ENCODE results near the gene MTPN. TPM values are rescaled to one million over a fixed set of nuclear protein-coding genes. Genes with fewer than 3 reads are reported as not detected.

Gene MTPN, protein sequence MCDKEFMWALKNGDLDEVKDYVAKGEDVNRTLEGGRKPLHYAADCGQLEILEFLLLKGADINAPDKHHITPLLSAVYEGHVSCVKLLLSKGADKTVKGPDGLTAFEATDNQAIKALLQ
- total RNA-seq = 100 to 1,000 TPM; 144 TPM

DNA sequence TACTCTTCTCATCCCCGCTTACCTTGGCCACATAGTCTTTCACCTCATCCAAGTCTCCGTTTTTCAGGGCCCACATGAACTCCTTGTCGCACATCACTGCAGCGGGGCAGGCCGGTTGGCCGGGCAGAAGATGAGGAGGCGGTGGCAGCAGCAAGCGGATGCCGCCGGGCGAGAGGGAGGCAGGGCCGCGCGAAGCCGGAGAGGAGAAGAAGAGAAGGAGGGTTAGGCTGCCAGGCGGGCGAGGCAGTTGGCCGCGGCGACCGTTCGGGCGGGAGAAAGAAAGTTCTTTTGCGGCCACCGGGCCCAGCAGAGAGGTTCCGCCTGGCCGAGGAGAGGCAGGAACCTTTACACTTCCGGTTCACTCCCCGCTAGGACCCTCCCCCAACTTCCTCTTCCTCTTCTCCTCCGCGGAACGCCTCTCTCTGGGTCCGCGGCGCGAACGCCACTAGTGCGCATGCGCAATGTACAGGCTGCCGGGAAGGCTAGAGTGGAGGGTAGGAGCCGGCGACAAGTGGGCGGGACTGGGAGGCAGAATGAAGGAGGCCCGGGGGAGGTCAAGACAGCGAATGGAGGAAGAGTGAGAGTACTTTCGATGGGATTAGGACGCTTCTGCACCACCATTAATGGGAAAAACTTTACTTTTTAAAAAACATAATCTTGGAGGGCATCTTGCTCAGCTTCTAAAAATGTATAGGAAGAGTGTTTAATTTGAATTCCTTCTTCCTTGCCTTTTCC lies at the start of gene MTPN:
MTPN (minus strand) TSS at position 353 of the 735 bp plus-strand sequence; CDS start at position 94, 259 bp downstream.
- CTCF ChIA-PET = no interaction called here

DNA sequence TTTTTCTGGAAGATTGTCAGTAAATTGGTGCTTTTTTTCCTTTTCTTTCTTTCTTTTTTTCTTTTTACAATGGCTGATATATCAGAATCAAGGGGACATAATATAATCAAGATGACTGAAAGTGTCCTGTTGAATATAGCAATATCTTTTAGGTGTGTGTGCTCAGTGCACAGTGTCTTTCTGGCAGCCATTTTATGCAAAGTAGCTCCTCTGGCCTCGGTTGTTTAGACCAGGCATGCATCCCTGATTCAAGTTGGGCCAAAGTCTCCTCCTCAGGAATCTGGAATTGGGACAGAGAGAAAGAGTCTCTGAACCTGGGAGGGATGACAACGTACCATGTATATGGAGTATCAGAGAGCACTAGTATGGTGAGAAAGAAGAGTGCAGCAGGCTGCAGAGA lies 49.0 kb upstream of the MTPN start:
- ChIA-PET POLR2A (no interaction called here), CTCF (interaction anchor here (0.5 to 1.7 kb wide), 2 partner anchors 93 to 225 kb away, joined by 3 to 4 read pairs; no protein-coding TSS in a partner anchor)

More for the DNA sequence above, at the start of gene MTPN:
- POLR2A ChIA-PET = no interaction called here

DNA sequence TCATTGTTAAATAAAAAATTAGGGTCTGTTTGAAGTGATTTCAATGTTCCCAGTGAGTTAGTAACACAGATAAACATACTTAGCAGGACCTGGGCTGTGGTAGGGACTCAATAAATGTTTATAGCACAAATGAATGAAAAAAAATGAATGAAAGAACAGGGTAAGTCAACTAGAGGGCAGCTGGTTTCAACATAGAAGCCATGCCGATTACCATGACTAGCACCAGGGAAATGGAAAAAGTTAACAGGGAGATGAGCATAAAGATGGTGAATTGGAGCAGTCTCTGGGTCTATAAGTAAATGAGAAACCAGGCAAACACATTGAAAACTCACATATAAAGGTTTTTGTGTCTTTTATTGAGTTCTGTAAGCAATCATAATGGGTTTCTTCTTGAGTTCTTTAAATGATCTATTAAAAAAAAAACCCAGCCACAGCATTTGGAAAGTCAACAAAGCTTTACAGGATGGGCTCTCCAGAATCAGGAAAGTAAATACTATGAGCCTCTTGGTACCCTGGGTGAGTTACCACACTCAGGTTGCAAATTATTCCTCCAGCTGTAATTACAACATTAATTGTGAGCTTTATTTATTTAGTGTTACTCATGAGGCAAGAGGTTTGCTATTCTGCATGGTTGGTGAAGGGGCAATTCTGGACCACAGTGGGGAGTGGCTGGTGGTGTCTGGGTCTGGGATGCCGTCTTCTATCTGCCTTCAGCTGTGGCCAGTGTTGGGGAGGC lies 46.1 kb upstream of the MTPN start:
- CTCF ChIA-PET = interaction anchor here (0.6 kb wide), 1 partner anchor 416 kb away, joined by 3 read pairs; no protein-coding TSS in a partner anchor
- POLR2A ChIA-PET = no interaction called here

DNA sequence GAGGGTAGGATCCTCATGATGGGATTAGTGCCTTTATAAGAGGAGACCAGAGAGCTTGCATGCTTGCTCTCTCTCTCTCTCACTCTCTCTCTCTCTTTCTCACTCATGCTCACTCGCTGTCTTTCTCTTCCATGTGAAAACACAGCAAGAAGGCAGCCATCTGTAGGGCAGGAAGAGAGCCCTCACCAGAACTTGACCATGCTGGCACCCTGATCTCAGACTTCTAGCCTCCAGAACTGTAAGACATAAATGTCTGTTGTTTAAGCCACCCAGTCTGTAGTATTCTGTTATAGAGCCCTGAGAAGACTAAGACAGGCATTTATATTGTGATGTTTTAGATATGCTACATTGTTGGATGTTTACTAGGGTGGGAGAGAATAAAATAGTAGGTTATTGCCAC lies 43.4 kb upstream of the MTPN start:
- ChIA-PET POLR2A (no interaction called here), CTCF (no interaction called here)

DNA sequence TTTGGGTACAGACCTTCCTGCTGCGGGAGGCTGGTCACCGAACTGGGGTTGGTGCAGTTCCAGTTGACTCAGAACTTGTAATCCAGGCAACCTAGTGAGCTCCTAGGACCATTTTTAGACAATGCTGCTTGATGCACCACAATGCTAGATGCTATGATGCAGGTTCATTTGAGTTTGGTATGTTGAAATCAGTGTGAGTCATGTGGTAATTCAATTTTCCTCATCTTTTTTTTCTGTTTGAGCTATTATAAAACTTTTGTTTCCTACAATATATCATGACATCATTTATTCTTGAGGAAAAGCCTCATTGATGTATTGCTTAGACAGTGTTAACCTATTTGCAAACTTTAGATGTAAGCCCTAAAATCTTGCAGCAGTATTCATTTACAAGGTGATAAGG lies 40.9 kb upstream of the MTPN start:
- POLR2A ChIA-PET = no interaction called here
- CTCF ChIA-PET = no interaction called here

DNA sequence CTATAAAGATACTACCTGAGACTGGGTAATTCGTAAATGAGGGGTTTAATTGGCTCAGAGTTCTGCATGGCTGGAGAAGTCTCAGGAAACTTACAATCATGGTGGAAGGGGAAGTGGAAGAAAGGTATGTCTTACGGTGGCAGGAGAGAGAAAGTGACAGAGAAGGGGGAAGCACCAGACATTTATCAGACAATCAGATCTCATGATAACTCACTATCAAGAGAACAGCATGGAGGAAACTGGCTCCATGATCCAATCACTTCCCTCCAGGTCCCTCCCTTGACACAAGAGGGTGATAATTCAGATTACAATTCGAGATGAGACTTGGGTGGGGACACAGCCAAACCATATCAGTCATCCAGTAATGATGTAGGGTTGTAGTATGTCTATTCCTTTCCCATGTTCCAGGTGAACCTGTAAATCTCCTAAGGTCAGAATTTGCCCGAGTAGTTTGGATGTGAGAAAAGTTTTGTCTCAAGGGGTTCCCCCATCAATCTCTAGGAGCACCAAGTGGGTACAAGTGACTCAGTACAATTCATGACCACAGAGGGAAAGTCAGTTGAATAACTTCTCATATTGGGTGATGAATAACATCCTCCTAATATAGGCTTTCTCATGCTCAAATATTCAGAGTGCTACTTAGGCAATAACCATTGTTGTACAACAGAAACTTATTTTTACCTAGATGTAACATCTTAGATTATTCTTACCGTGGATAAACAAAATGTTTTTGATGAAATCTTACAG lies 39.7 kb upstream of the MTPN start:
- CTCF ChIA-PET = no interaction called here
- POLR2A ChIA-PET = no interaction called here

DNA sequence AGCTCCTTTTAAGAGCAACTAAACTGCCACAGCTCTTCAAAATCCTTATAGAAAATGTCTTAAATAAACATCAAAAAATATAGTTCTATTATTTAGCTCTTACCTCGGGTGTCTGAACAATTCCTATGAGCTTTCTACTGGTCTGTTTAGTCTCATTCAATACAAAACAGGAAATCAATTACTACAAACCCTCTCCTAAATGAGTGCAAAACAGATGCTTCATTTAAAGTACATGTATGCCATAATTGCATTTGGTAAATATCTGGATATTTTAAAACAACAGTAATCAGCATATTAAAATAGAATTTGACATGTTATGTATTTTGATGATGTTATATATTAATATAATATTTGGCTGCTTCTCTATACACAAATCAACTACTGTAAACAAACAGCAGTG lies 38.5 kb upstream of the MTPN start:
- CTCF ChIA-PET = interaction anchor here (0.7 kb wide), 1 partner anchor 214 kb away, joined by 3 read pairs; no protein-coding TSS in a partner anchor
- POLR2A ChIA-PET = no interaction called here

DNA sequence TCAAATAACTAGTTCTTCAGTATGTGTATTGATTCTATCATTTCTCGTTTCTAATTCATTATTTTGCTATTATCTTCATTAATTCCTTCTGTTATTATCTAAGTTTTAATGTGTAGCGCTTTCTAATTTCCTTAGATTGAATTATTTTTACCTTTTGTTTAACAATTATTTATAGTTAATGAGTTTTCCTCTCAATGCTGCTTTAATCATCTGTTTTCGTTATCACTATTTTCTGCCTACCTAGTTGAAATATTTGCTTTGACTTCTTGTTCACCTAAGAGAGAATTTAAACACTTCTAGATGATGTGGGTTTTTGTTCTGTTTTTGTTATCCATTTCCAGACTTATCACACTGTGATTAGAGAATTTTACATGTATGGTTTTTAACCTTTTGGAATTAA lies 37.5 kb upstream of the MTPN start:
- ChIA-PET CTCF (no interaction called here), POLR2A (no interaction called here)

DNA sequence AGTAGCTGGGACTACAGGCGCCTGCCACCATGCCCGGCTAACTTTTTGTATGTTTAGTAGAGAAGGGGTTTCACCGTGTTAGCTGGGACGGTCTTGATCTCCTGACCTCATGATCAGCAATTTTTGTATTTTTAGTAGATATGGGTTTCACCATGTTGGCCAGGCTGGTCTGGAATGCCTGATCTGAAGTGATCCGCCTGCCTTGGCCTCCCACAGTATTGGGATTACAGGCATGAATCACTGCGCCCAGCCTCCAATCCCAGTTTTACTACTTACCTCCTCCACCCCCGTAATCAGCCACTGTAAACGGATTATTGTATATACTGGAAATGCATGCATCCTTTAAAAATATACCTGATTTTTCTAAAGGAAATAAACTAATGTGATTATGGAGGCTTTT lies 35.1 kb upstream of the MTPN start:
- POLR2A ChIA-PET = no interaction called here
- CTCF ChIA-PET = no interaction called here

DNA sequence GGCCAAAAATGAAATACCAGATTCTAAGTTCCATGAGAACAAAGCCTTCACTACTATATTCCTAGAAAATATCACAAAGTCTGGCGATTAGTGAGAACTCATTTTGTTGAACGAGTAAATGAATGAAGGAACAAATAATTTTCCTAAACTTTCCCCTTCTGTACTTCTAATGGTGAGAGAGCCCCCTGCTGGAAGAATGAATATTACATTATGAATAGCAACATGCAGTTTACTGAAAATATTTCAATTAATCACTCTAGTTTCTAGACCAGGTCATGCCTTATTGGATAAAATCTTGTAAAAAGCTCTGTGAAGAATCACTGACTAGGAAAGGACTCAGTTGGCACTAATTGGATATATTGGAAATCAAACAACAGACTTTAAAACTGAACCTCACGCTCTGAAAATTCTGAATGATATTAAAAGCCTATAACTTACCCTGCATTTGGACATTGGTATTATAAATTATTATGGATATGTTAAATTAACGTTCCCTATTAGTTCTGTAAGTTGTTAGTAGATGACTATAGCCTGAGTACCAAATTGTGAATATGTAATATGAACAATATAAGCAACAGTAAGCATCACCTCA lies 32.4 kb upstream of the MTPN start:
- CTCF ChIA-PET = interaction anchor here (1.1 kb wide), 1 partner anchor 57 kb away, joined by 3 read pairs; no protein-coding TSS in a partner anchor
- POLR2A ChIA-PET = no interaction called here

DNA sequence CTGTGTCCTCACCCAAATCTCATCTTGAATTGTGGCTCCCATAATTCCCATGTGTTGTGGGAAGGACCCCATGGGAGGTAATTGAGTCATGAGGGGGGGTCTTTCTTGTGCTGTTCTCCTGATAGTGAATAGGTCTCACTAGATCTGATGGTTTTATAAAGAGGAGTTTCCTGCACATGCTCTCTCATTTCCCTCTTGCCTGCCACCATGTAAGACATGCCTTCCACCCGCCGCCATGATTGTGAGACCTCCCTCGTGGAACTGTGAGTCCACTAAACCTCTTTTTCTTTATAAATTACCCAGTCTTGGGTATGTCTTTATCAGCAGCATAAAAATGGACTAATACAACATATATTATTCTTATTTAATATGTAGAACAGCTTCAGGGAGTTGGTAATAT lies 29.0 kb upstream of the MTPN start:
- ChIA-PET CTCF (no interaction called here), POLR2A (no interaction called here)

DNA sequence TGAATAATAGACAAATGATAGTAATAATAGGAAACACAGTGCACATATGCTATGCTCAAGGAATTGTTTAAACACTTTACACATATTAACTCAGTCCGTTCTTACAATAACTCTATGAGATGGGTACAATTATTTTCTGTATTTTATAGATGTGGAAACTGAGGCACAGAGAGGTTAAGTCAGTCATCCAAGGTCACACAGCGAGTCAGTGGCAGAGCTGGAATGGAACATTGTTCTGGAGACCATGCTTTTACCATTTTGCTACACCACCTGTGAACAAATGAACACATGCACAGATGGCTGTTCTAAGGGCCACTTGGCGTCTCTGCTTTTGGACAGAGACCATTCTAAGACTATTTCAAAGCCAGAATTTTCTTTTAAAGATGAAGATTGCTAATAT lies 26.9 kb upstream of the MTPN start:
- CTCF ChIA-PET = no interaction called here
- POLR2A ChIA-PET = no interaction called here

DNA sequence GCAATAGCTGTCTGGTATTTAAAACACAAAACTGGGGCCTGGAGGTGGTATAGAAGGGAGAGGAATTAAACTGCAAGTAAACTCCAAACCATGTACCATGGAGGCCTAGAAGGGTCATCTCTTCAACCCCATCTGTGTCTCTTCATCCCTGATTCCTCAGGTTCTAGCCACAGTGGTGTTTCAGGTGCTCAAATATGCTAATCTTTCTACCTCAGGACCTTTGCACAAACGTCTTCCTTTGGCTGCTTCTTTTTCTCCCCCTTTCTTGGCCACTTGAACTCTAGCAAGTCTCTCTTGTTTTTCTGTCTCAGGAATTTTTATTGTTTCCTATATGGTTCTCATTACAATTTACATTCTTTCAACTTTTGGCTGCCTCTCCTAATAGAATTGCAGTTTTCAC lies 25.6 kb upstream of the MTPN start:
- ChIA-PET POLR2A (no interaction called here), CTCF (no interaction called here)

DNA sequence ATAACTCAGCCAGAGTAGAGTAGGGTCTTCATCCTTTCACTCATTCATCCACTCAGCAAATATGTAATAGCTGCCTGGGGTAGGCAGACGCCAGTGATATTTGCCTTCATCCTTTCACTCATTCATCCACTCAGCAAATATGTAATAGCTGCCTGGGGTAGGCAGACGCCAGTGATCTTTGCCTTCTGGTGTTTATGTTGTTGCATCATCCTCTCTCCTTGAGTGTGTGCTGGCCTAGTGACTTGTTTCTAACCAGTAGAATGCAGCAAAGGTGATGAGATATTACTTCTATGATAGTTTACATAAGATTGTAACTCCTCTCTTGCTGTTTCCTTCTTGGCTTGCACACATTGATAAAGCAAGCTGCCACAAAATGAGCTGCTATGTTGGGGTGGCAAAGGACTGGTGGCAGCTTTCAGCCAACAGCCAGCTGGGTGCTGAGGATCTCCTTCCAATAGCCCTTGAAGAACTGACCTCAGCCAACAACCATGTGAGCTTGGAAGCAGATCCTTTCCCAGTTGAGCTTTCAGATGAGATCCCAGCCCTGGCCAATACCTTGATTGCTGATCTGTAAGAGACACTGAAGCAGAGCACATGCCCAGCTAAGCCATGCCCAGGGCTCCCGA lies 23.2 kb upstream of the MTPN start:
- ChIA-PET POLR2A (no interaction called here), CTCF (interaction anchor here (1.1 to 1.3 kb wide), 2 partner anchors 29 to 200 kb away, joined by 3 read pairs; no protein-coding TSS in a partner anchor)

DNA sequence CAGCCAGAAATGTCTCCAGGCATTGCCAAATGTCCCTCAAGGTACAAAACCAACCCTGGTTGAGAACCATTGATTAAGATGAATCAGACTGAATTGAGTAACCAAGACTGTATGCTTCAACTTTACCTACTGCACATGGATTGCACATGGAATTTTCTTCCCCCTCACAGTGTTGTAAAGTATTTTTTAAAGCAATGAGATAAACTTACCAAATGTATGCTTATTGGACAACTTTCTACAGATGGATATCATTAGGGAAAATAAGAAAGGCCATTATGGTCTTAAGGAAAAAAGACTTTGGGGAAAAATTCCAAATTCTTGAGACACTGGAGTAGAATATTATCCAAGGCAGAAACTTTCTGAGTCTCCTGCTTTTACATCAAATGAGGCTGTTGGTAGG lies 20.9 kb upstream of the MTPN start:
- CTCF ChIA-PET = no interaction called here

DNA sequence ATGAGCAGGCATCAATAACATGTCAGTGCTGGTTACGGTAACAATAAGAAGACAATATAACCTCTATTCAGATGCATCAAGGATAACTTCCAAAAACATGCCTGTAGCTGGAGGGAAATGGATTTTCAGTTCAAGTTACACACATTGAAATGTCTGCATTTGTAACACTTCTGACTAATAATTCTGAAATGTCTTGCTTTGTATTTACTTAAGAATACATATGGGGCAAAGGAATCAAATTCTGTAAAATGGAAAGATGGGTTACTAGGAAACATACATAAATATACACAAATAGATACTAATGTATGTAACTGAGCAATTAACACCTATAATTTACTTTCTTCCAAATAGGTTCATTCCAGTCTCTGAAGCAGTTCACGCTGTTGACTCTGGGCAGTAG lies 18.6 kb upstream of the MTPN start:
- ChIA-PET POLR2A (interaction anchor here (0.6 kb wide), 1 partner anchor 73 kb away, joined by 3 read pairs; no protein-coding TSS in a partner anchor), CTCF (no interaction called here)

More for the DNA sequence above, 20.9 kb upstream of the MTPN start:
- POLR2A ChIA-PET = no interaction called here

DNA sequence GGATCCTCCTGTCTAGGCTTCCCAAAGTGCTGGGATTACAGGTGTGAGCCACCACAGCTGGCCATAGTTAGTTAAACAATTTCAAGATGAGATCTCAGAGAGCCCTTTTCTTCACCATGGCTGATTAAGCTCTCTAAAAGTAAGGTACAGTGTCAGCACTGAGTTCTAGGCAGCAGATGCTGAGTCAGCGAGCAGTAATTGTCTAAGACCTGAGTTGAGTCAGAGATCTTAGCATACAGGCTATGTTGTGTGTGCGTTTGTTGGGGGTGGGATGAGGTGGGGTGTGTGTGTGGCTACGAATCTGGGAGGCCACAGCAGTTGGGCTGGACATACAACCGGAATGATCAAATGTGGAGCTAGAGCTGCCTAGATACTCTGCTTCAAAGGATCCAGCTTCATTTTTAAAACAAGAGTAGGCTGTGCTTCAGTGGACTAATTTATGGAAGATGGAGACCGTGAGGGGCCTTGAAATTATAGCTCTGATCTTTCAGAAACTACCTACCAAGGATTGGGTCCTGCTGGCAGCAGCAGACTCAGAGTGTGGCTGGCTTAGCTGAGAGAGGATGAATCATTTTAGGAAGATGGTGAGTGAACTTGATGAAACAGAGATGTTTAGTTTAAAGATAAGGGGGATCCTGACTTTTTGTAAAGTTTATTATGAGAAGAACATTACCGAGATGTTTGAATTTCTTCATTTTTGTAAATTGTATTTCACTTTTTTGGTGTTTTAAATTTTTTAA lies 17.5 kb upstream of the MTPN start:
- ChIA-PET CTCF (interaction anchor here (0.7 to 1.6 kb wide), 2 partner anchors 36 to 194 kb away, joined by 3 to 7 read pairs; no protein-coding TSS in a partner anchor), POLR2A (interaction anchor here (1.0 kb wide), 1 partner anchor 20 kb away, joined by 6 read pairs; no protein-coding TSS in a partner anchor)

DNA sequence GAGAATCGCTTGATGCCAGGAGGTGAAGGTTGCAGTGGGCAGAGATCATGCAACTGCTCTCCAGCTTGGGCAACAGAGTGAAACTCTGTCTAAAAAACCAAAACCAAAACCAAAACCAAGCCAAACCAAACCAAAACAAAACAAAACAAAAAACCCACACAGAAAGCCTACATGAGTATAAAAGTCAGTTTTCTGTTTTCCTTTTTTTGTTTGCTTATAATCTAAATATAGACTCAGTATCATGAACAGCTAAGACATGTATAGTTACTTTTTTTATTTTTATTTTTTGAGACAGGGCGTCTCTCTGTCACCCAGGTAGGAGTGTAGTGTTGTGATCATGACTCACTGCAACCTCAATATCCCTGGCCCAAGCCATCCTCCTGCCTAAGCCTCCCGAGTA lies 16.8 kb upstream of the MTPN start:
- POLR2A ChIA-PET = interaction anchor here (1.0 kb wide), 1 partner anchor 19 kb away, joined by 6 read pairs; no protein-coding TSS in a partner anchor
- CTCF ChIA-PET = interaction anchor here (0.7 to 1.6 kb wide), 2 partner anchors 37 to 193 kb away, joined by 3 to 7 read pairs; no protein-coding TSS in a partner anchor
